ENCODE data around the gene KLHL26. TPM values are rescaled to one million over a fixed set of nuclear protein-coding genes. Genes with fewer than 3 reads are reported as not detected.
A peak's percentile ranks its signal among the peaks of the same experiment; 100 is the strongest.

The KLHL26 gene
- total RNA-seq, 1 experiment from 2014 or later = 3.6 TPM

- peak; percentile 80 for DNase-seq (ENCODE audit: low read depth)
Observed at GRCh38 chr19:18683109-18683957, 46.5 kb downstream of the KLHL26 start, which contains the start of gene CRTC1. Gene CRTC1 (plus strand): TSS chr19:18683680. CDS start chr19:18683703, 23 bp downstream.

- DNase-seq (ENCODE audit: low read depth) = no peak
Observed at GRCh38 chr19:18683958-18684641, 47.3 kb downstream of the KLHL26 start.

GRCh38 chr19:18684642-18684993, 47.8 kb downstream of the KLHL26 start:
- no peak for DNase-seq (ENCODE audit: low read depth)

DNA sequence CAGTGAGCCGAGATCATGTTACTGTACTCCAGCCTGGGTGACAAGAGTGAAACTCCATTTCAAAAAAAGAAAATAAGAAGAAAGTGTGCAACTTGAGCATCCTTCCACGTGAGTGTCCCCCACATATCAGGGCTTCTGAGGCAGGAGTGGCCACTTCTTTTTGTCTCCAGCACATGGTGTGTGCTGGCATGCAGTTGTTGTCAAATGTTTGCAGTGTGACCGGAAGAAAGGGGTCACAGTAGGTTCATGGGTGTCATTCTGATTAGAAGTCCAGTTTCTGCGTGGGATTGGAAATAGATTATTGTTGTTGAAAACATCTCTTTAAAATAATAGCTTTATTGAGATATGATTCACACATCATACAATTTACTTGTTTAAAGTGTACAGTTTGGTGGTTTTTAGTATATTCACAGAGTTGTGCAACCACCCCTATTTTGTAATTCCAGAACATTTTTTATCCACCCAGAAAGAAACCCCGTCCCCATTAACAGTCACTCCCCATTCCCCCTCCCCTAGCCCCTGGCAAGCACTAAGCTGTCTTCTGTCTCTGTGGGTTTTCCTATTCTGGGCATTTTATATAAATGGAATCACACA, 48.9 kb downstream of the KLHL26 start:
- DNase-seq (ENCODE audit: low read depth) = no peak

GRCh38 chr19:18687740-18688465, 51.1 kb downstream of the KLHL26 start:
- no peak for DNase-seq (ENCODE audit: low read depth)

- no peak for DNase-seq (ENCODE audit: low read depth)
Observed at GRCh38 chr19:18696023-18696422, 59.2 kb downstream of the KLHL26 start.

DNA sequence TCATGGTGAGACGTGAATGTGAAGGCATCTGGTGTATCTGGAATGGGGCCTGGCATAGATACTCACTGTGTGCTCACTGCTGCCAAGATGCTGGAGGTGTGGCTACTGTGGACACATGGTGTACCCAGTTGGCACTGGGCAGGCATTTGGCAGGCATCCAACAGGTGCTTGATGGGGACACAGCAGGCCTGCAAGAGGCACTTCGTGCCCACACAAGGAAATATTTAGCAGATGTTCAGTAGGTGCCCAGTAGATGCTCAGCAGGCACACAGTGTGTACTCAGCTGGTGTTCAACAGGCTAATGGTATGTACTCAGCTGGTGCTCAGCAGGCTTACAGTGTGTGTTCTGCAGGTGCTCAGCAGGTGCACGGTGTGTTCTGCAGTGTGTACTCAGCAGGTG, 60.9 kb downstream of the KLHL26 start:
- no peak for DNase-seq (ENCODE audit: low read depth)

GRCh38 chr19:18698321-18699167, 61.7 kb downstream of the KLHL26 start:
- DNase-seq (ENCODE audit: low read depth) = no peak

DNA sequence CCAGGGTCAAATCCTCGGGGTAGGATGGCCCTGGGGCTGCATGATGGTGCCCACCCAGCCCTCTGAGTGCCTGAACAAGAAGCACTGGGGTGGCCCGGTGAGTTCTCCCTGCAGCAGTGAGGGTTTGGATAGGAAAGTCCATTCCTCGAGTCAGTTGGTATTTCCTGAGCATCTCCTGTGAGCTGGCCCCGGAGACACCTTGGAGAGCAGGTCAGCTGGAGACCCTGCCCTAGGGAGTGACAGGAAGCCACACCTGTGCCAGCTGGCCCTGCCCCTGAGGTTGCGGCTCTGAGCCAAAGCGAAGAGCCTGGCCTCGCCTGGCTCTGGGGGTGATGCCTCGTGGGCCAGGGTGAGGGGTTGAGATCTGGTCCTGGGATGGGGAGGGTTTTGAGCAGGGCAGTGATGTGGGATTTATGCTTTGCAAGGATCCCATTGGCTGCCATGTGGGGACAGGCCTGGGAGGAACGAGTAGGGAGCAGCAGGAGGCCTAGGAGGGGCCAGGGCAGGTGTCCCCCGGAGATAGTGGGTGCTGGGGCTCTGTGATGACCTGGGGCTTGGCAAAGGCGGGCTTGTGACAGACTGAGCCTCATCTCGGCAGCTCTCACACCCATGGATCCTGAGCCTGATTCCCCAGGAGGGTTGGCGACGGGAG, 62.7 kb downstream of the KLHL26 start:
- no peak for DNase-seq (ENCODE audit: low read depth)

DNA sequence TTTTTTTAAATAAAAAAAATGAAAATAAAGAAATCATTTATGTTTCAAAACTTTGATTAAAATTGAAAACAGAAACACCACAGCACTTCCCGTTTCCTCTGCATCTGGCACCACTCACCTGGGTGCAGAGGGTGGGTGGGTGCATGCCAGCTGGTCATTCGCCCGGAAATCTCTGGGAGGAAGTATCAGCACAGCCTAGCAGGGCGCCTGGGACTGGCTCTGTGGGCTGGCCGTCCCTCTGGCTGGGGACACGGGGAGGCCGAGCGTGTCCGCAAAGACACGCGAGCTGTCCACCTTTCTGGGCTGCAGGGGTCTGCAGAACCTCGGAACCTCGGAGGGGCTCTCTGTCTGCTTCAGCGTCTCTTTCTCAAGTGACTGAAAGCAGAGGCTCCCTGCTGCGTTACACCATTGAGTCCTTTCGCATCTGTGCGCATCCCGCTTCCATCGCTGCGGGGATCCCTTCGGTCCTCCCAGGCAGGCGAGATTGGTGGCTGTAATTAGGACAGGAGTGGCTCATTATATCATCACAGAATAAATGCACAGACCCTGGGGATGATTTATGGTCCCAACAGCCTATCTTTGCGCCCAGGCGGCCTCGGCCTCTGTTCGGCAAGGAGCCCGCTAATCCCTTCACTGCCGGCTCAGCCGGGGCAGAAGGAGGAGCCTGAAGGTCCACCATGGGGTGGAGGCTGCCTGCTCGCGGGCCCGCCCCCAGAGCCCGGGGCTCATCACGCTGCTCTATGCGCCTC, 63.8 kb downstream of the KLHL26 start:
- peak; percentile 71 for DNase-seq (ENCODE audit: low read depth)

DNA sequence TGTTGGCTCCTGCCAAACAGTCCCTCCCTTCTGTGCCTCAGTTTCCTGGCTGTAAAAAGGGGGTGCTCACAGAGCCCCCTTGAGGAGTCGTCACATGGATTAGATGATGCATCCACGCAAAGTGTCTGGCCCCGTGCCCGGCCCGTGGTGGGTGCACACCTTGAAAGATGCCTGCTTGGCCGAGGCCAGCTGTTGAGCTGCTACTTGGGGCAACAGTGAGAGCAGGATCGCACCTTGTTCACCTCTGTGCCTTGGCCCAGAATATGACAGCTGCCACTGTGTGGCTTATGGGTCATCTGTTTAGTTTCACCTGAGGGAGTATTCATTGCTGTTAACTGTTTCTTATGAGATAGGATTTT, 64.4 kb downstream of the KLHL26 start:
- DNase-seq (ENCODE audit: low read depth) = no peak

GRCh38 chr19:18704054-18704453, 67.2 kb downstream of the KLHL26 start:
- DNase-seq (ENCODE audit: low read depth) = no peak

GRCh38 chr19:18704971-18705370, 68.1 kb downstream of the KLHL26 start:
- DNase-seq (ENCODE audit: low read depth) = no peak

GRCh38 chr19:18708452-18709231, 71.8 kb downstream of the KLHL26 start:
- DNase-seq (ENCODE audit: low read depth) = no peak

- DNase-seq (ENCODE audit: low read depth) = no peak
Observed at GRCh38 chr19:18709546-18709945, 72.7 kb downstream of the KLHL26 start.

DNA sequence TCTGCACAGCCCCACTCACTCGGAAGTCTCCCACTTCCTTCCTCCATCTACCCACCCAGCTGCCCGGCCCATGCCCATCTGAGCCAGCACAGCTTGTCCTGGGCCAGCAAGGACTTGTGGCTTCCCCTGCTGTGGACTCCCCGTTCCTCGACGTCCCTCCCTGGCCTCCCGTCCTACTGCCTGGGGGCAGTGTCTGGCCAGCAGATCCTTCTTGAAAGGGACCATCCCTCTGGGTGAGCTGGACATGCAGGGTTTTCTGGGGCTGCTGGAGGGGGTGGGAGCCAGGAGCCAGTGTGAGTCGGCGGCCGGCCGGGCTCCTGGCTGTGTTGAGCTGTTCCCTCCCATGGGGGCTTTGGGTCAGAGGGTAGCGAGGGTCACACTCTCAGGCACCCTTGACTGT, 73.4 kb downstream of the KLHL26 start:
- DNase-seq (ENCODE audit: low read depth) = no peak

DNA sequence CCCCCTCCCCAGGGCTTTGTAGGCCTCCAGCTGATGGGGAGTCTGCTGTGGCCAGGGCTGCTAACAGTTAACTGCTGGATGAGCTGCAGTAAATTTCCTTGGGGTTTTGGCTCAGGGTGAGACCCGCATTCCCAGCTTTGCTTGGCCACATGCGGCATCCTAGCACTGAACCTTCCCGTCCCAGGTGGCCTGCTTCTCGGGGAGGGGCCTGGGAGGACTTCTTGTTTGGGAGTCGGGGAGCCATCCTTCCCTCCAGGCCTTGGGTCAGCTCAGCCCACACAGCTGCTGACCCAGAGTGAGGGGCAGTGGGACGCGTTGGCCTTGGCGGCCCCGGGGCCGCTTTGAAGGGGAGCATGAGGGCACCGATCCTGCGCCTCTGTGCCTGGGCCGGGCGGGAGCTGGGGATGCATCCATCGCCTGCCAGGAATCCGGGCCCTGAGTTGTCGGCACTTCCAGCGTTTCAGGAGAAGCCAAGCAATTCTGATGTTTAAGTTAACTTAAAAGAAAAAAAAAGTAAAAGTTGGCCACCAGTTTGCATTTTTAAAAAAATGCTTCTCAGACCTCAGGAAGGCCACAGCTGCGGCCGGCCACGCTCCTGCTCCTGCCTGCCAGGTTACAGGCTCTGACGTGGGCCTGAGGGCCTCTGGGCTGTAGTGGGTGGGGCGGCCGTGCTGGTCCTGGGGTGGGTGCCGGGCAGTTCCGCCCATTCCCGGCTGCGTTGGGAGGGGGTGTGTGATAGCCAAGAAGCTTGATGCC, 74.3 kb downstream of the KLHL26 start:
- no peak for DNase-seq (ENCODE audit: low read depth)

DNA sequence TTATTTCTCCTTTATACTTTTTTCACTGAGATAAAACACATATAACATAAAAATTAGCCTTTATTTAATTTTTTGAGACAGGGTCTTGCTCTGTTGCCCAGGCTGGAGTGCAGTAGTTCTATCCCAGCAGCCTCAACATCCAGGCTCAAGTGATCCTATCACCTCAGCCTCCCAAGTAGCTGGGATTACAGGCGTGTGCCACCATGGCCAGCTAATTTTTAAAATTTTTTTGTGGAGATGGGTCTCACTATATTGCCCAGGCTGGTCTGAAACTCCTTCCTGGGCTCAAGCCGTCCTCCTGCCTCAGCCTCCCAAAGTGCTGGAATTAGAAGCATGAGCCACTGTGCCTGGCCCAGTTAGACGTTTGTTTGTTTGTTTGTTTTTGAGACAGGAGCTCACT, 75.1 kb downstream of the KLHL26 start:
- no peak for DNase-seq (ENCODE audit: low read depth)
